ENCODE data around the gene RNU1-3.
"Not testable (repeated sequence)": the region's sequence is repeated elsewhere in the genome, so short reads cannot be mapped to it uniquely, and the experiment has no call there.

Gene RNU1-3

GRCh38 chr1:16651560-16651959 is 15.2 kb downstream of the RNU1-3 start:
- DNase-seq (ENCODE audit: low spot score): not testable (repeated sequence)

- not testable (repeated sequence) for DNase-seq (ENCODE audit: low spot score)
Measured at GRCh38 chr1:16649960-16650359, 16.8 kb downstream of the RNU1-3 start.

- not testable (repeated sequence) for DNase-seq (ENCODE audit: low spot score)
Measured at GRCh38 chr1:16649390-16649789, 17.4 kb downstream of the RNU1-3 start.

GRCh38 chr1:16648756-16649155 is 18.0 kb downstream of the RNU1-3 start:
- DNase-seq (ENCODE audit: low spot score): not testable (repeated sequence)

- DNase-seq (ENCODE audit: low spot score): not testable (repeated sequence)
Measured at GRCh38 chr1:16648250-16648649, 18.5 kb downstream of the RNU1-3 start.

DNA sequence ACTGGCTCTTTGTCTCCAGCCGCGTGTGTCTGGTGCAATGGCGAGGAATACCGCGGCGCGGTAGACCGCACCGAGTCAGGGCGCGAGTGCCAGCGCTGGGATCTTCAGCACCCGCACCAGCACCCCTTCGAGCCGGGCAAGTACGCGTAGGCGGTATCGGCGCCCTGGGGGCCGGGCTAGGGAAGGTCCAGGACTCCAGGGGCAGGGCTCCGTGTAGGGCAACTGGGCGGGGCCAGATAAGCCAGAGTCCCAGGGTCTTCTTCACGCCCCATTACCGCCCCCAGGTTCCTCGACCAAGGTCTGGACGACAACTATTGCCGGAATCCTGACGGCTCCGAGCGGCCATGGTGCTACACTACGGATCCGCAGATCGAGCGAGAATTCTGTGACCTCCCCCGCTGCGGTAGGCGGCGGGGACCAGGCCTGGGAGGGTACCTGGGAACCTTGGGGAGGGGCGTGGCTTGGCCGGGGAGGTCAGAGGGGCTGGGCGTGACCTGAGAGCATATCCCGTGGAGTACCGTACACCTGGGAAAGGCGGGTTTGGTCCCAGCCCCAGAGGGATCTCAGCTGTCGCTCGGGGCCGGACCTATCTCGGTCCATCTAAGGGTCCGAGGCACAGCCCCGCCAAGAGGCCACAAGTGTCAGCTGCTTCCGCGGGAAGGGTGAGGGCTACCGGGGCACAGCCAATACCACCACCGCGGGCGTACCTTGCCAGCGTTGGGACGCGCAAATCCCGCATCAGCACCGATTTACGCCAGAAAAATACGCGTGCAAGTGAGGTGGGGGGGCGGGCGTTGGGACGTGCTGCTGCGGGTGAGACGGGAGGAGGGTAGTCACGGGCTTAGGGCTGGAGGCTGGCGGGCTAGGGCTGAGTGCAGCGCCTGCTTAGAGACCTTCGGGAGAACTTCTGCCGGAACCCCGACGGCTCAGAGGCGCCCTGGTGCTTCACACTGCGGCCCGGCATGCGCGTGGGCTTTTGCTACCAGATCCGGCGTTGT is 19.3 kb downstream of the RNU1-3 start:
- not testable (repeated sequence) for DNase-seq (ENCODE audit: low spot score)

- not testable (repeated sequence) for DNase-seq (ENCODE audit: low spot score)
Measured at GRCh38 chr1:16646716-16647115, 20.0 kb downstream of the RNU1-3 start.

- not testable (repeated sequence) for DNase-seq (ENCODE audit: low spot score)
Measured at GRCh38 chr1:16646061-16646664, 20.6 kb downstream of the RNU1-3 start.

- DNase-seq (ENCODE audit: low spot score): peak; percentile 11
Measured at GRCh38 chr1:16645271-16646060, 21.3 kb downstream of the RNU1-3 start.

DNA sequence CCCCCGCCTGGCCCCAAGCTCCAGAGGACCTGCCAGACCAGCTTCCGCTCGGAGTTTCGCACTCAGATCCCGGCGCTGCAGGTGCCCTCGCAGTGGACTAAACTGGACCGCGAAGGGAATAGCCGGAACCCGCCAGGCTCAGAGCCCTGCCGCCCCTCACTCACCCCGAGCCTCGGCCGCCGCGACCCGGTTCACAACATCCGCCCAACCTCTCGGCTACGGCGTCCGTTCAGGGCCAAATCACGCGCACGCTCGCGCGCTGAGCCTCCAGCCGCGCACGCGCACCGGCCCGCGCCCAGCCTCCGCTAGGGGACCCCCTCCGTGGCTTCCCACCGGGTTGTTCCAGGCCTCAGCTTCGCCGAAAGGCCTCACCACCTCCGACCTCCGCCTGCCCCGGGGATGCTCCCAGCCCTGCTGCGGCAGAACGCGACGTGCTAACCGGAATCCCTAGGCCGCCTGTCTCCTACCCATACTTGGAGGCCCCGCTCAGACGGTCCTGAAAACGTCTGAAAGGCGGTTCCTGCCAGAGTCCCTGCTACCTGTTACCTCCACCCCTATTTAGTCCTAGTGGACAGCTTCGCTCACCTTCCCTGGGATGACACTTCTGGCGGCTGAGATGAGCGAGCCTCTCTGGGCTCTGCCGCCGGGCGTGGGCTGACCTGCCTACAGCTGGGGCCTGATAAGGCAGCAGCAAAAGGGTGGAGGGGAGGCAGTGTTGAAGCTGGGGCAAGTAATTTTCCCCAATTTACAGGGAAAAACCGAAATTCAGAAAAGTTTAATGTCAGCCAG is 22.1 kb downstream of the RNU1-3 start:
- peak; percentile 99 for DNase-seq (ENCODE audit: low spot score)

DNA sequence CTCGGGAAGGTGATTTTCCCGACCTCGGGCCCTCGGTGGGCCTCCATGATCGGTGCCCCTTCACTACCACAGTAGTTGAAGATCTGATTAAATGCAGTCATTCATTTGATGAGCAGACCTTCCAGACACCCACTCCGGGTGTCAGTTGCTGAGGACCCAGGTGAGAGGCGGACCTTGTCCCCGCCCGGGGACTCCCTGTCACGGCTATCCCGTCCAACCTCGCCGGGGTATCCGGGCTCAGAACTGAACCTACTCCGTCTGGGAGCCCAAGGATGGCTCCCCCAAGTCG is 22.6 kb downstream of the RNU1-3 start:
- no peak for DNase-seq (ENCODE audit: low spot score)

GRCh38 chr1:16643476-16644192 is 23.1 kb downstream of the RNU1-3 start:
- peak; percentile 22 for DNase-seq (ENCODE audit: low spot score)

GRCh38 chr1:16643001-16643411 is 23.7 kb downstream of the RNU1-3 start:
- not testable (repeated sequence) for DNase-seq (ENCODE audit: low spot score)

DNA sequence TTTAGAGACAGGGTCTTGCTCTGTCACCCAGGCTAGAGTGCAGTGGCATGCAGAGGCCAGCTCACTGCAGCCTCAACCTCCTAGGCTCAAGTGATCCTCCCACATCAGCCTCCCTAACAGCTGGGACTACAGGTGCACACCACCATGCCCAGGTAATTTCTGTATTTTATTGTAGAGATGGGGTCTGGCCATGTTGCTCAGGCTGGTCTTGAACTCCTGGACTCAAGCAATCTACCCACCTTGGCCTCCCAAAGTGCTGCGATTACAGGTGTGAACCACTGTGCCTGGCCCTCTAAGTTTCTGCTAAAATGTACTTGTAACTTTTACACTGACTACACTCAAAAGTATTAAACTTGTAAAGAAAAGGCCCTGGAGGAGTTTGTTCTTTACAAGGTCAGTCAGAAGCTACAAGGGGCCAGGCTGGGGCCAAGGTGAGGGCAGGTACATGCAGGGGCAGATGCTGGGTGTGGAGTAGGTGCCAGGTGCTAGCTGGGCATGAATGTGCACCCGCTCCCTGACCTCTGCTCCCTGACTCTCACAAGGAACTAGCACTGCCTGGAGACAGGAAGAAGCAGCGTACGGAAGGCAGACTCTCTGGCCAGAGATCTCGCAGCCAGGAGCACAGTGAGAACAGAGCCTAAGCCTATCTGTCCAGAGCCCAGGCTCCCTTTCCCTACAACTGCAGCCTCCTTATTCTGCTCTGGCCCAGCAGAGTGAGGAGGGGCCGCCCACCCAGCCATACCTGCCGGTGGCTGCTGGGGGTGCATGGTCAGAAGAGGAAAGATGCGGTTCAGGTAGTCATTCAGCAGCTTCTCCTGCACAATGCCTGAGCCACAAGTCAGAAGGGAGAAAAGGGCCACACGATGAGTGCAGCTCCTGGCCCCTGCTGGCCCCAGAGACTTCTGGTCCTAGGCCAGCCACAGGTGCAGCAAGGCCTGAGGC is 24.5 kb downstream of the RNU1-3 start:
- not testable (repeated sequence) for DNase-seq (ENCODE audit: low spot score)

GRCh38 chr1:16641159-16641975 is 25.4 kb downstream of the RNU1-3 start:
- DNase-seq (ENCODE audit: low spot score): not testable (repeated sequence)

DNA sequence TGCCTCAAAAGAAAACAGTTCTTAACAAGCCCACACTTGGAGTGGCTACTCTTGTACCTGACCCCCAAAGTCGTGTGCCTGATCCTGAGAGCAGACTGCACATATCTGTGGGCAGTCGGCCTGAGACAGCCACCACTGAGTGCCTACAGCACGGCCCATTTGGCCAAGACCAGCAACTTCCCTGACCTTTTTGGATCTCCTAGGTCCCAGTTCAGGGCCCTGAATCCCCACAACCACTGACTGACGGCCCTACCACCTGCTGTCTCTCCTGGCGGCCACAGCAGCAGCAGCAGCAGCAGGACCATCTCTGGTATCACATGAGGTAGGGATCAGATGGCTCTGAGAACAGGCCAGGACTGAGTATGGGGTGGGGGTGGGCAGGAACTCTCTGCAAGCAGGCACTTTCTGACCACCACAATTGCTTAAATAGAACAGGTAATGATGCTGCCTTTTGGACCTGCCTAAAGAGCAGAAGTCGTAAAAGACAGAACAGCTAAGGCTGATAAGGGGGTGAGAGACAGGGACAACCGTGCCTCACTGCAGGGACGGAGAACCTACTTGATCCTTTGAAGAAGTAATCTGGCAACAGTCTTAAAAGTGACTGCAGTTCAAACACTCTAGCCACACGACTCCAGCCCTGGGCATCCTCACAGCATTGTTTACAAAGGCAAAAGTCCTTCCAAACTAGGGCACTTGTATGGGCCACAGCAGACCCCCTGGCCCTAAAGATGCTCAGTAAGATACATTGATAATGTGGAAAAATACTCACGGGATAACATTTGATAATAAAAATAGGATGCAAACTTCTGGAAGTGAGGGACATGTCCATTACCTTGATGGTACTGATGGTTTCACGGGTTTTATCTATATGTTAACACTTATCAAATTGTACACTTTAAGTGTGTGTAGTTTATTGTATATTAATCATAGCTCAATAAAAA is 27.4 kb downstream of the RNU1-3 start:
- not testable (repeated sequence) for DNase-seq (ENCODE audit: low spot score)

DNA sequence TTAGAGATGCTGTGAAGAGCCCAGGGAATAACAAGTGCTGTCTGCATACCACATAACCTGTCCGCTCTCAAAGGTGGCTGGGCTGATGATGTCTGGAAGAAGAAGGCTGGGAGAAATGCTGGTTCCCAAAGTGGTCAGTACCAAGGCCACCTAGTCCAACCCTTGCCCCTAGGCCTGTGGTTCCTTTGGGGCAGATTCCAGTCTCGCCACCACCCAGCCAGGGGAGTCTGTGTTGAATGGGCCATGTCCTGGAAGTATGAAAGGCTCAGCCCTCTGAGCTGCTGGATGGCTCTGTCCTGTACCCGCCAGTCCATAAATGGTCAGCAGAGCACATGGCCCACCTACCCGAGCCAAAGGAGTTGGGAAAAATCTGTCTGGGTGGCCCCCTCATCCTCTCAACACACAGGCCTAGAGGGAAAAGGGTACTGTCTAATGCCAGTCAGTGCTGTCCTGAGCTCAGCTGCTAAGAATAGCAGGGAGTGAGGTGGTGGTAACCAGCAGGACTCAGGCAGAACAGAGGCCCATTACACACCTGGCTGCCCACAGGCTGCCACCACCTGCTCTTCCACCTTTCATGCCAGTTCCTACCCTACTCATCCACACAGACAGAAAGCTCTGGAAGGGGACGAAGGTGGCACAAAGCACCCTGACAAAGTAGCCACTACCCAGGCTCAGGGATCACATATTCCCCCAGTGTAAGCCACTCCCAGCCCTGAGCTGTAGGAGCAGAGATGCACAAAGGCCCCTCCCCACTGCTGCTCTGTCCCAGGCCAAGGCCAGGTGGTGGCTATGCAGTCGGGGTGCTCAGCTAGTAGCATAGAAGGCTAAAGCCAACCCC is 28.6 kb downstream of the RNU1-3 start:
- DNase-seq (ENCODE audit: low spot score): not testable (repeated sequence)
